COLO668 (cell line): Measurements from ENCODE around the gene BICC1.

Experiments
- DNase-seq: peaks from one replicate; lab custom pipeline; 2025; ENCODE audit not compliant: unreplicated experiment; lab: John Stamatoyannopoulos, UW

Gene BICC1

GRCh38 chr10:58645416-58646146, 132.9 kb downstream of the BICC1 start:
- DNase-seq: no peak

DNA sequence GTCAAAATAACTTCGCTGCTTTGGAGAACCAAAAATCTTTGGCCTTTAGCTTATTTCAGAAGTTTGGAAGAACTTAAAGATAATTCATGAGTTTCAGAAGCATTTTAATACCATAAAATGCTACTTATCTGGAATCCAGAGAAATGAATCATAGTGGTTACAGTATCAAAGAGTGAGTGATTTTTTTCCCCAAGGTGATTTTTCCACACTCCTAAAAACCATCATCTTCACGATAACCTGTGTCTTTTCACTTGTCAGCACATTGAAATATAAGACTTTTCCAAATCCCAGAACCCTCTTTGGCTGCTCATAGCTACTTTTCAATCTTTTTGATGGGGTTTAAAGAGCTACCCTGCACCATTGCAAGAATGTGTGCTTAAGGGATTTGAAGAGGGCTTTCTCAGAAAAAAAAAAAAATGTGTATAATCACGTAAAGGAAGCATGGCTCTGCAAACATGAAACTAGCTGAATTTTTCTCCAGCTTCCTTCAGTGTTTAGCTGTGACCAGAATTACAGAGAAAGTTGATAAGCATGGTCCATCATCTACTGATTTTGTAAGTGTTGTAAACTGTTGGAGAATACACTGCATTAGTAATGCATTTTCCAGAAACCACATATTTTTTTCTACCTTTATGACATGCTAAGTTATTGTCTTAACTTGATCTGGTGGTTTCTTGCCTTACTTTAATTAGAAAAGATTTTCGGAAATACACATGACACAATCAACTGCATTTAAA, 134.9 kb downstream of the BICC1 start:
- no peak for DNase-seq

GRCh38 chr10:58648131-58648530, 135.5 kb downstream of the BICC1 start:
- no peak for DNase-seq

DNA sequence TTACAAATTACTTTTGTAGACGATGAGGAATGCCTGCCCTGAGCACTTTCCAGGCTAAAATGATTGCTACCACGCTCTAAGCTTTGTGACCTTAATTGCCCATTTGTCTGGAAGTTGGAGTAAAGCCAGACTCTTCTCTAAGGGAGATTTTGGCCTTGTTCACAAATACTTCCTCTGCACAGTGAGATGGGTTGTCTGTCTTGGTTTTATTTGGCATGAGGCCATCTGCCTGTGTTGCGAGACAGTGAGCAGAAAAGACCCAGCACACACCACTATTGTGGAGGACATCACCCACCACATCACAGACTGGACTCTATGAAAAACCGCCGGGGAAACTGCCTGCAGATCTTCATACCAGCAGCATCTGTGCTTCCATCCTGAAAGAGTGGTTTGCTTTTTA, 138.4 kb downstream of the BICC1 start:
- DNase-seq: no peak

DNA sequence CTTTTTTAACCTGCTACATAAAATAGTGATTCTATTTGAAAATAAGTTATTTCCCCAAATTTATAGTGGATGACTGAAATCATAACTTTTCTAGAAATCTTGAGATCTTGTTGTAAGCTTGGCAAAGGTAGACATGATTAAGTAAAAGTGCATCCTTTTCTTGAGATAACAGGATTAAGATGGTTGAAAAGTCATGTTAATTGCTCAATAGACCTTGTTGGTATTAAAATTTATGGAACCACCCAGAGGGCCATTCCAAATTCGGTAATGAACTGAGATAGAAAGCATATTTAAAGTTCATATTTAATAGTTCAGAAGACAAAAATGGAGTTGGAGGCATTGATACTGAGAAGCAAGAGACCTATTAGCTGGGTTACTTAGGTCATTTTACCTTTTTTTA, 139.1 kb downstream of the BICC1 start:
- no peak for DNase-seq

GRCh38 chr10:58653139-58653538, 140.5 kb downstream of the BICC1 start:
- no peak for DNase-seq

GRCh38 chr10:58660575-58661255, 148.0 kb downstream of the BICC1 start:
- no peak for DNase-seq

DNA sequence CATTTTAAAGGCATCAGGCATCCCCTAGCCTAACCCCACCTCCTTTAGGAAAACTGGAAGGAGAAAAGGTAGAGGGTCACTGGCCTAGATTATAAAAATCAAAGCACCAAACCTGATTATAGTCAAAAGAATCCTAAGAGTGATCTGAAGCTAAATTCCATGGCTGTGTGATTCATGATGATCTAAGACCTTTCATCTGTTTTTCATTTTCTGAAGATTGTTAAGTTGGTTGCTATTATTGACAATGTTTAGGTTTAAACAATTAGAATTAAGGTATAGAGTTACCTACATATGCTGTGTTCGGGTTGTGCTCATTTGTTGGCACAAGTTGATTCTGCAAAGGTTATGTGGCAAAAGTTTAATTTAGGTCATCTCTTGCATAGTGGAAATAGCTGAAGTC, 148.7 kb downstream of the BICC1 start:
- no peak for DNase-seq

GRCh38 chr10:58661902-58662301, 149.2 kb downstream of the BICC1 start:
- no peak for DNase-seq

- DNase-seq: no peak
Measured at GRCh38 chr10:58662314-58662713, 149.6 kb downstream of the BICC1 start.

DNA sequence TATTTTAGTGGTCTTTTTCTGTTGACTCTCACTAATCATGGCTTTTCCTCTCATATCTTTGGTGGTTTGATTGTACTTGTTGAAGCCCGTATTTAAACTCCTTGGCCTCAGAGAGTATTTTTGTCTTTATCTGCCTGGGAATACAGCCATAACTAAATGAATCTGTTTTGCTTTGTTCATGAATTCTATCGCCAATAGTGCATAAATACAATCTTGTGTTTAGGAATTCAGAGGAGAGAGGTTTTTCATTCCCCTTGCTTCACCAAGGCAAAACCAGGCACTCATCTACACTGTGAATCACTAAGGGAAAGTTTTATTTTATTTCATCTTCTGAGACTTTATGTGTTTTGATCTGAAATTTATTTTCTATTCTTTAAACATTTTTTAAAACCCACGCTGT, 152.7 kb downstream of the BICC1 start:
- no peak for DNase-seq

DNA sequence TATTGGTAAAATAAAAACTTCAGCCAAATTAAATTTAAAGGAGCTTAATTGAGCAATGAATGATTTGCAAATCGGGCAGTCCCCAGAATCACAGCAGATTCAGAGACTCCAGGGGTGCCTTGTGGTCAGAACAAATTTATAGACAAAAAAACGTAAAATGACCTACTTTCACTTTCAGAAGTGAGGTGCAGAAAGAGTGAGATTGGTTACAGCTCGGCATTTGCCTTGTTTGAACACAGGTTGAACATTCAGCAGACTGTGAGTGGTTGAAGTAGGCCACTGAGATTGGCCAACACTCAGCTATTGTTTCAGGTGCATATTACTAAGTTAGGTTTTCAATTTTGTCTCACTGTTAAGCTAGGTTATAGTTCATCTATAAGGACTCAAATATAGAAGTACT, 153.4 kb downstream of the BICC1 start:
- DNase-seq: no peak

GRCh38 chr10:58667658-58668310, 155.1 kb downstream of the BICC1 start:
- DNase-seq: no peak

GRCh38 chr10:58672845-58673244, 160.2 kb downstream of the BICC1 start:
- DNase-seq: no peak

- DNase-seq: no peak
Measured at GRCh38 chr10:58674251-58674650, 161.6 kb downstream of the BICC1 start.

- DNase-seq: no peak
Measured at GRCh38 chr10:58675321-58675720, 162.6 kb downstream of the BICC1 start.

GRCh38 chr10:58691528-58691927, 178.9 kb downstream of the BICC1 start:
- no peak for DNase-seq

GRCh38 chr10:58693919-58694318, 181.2 kb downstream of the BICC1 start:
- DNase-seq: no peak

DNA sequence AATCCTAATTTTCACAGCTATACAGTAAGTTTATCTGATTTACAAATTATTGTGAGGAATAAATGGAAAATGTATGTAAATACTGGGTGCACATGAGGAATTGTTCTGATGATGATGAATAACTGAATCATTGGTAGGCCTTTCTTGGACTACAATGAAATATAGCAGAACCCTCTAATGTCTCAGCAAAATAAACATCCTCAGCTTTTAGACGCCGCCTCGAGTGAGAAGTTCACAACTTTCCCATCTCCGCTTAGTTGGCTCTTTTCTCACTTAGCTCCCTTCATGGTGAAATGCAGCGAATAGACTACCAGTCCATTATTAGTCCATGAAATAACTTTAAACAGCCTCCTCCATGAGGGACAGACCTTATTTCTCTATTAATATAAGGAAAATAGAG, 182.3 kb downstream of the BICC1 start:
- no peak for DNase-seq

DNA sequence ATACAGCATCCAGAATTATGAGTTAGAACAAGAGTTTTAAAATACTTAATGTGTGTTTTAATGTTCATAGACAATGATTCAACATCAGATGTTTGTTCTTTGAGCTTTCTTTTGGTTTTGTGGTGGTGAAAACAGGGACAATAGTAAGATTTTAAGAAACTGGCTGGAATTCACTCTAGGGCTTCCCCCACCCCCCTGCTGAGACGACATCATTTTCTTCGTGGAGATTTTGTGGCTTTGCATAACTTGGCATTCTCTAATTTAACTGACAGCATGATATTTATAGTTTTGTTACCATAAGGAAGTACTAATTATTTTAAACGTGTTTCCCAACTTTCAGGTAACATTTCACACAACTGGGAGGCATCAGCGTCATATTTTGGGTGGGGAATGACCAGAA, 184.1 kb downstream of the BICC1 start:
- no peak for DNase-seq

GRCh38 chr10:58697691-58698090, 185.0 kb downstream of the BICC1 start:
- no peak for DNase-seq
